GM21528 (cell line): Measurements from ENCODE around the gene SPTLC1.
"Not testable (repeated sequence)": the region's sequence is repeated elsewhere in the genome, so short reads cannot be mapped to it uniquely, and the experiment has no call there.

Source experiments
- ATAC-seq: cut with Tn5 transposase; IDR thresholded peaks from one replicate; pipeline ENCODE4 v1.9.1; 2021; ENCODE audit warnings: mild to moderate bottlenecking, moderate library complexity; ENCODE audit not compliant: unreplicated experiment, low FRiP score

Gene SPTLC1, protein sequence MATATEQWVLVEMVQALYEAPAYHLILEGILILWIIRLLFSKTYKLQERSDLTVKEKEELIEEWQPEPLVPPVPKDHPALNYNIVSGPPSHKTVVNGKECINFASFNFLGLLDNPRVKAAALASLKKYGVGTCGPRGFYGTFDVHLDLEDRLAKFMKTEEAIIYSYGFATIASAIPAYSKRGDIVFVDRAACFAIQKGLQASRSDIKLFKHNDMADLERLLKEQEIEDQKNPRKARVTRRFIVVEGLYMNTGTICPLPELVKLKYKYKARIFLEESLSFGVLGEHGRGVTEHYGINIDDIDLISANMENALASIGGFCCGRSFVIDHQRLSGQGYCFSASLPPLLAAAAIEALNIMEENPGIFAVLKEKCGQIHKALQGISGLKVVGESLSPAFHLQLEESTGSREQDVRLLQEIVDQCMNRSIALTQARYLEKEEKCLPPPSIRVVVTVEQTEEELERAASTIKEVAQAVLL

DNA sequence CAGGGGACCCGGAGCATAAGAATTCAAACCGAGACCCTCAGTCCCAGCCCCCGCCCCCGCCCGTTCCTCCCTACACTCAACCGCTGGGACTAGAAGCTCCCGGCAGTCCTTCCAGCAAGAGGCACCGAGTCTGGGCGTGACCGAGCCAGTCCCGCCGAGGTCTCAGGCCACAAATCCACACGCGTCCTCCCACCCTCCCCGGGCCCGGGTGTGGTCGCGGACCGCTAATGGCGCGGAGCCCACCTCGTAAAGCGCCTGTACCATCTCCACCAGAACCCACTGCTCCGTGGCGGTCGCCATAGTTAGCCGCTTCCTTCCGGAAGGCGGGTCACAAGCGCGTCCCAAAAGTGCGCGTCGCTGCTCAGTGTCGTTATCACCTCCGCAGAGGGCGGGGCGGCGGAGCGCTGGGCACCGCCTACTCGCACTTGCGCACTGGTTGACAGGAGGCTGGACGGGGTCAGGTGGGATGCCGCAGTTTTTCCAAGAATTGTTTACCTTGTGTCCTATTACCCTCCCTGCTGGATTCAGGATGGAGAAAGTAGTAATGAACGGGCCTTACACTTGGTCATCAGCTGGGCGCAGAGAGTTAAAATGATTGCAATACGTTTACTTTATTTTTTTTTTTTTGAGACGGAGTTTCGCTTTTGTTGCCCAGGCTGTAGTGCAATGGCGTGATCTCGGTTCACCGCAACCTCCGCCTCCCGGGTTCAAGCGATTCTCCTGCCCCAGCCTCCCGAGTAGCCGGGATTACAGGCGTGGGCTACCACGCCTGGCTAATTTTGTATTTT is at the start of gene SPTLC1:
Gene SPTLC1 (minus strand): TSS at position 343 of the 788 bp plus-strand sequence. CDS start 43 bp downstream, at position 300.
- peak; percentile 98 for ATAC-seq

DNA sequence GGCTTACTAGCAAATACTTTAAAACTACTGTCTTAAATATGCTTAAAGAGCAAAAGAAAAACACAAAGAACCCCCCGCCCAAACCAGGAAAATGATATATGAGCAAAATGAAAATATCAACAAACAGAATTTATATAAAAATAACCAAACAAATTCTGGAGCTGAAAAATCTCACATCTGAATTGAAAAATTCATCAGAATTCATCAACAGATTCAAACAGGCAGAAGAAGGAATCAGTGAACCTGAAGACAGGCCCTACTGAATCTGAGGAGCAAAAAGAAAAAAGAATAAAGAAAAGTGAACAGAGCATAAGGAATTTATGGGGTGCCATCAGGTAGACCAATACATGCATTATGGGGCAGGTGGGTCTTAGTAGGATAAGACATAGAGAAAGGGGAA is 49.8 kb upstream of the SPTLC1 start:
- ATAC-seq = no peak

DNA sequence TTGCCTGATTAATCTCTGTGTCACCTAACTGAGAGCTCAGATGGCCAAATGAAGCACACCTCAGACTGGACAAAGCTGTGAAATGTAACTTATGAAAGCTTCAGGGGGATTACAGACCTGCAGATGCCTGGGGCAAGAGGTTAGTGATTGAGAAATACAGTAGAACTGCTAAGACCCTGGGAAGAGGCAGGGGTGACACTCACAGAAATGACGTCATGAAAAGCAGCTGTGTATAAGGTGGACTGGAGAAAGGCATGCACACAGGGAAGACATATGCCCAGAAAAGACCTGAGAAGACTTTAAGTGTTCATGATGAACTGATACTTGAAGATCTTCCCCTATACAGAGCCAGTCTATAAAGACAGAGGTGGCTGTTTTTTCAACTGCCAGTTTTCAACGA is 49.3 kb upstream of the SPTLC1 start:
- ATAC-seq = no peak

DNA sequence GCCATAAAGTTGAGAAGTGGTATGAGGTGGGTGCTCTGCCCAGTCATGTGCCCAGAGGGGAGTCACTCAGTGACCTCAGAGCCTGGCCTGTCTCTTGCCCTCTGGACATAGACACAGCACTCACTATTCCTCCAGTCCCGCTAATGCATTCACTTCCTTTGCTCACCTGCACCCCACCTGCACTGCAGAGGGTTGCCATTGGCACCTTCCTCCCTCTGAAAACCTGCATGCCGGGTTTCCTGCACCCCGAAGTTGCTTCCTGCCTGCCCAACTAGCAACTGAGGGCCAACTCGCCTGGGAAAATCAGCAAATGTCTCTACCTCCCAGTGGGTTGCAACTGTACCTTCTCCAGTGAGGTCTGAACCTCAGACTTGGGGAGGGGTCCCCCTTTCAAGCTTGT is 48.1 kb upstream of the SPTLC1 start:
- no peak for ATAC-seq

DNA sequence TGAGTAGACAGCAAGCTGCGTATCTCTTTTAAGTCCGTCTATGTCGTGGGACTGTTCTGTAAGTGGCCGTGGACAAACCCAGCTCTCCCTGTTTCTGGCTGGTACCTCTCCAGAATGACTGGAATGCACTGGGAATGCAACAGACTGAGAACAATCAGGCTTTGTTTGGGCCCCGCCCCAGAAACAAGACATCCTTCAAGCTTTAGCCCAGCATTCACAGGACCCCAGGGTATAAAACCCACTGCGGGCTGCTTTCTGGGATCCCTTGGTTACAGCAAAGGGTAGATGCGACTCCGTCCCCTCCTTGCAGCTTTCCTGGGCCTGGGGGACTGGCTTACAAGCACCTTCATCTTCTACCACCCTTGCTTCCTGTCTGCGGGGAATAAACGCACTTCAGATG is 45.6 kb upstream of the SPTLC1 start:
- no peak for ATAC-seq

DNA sequence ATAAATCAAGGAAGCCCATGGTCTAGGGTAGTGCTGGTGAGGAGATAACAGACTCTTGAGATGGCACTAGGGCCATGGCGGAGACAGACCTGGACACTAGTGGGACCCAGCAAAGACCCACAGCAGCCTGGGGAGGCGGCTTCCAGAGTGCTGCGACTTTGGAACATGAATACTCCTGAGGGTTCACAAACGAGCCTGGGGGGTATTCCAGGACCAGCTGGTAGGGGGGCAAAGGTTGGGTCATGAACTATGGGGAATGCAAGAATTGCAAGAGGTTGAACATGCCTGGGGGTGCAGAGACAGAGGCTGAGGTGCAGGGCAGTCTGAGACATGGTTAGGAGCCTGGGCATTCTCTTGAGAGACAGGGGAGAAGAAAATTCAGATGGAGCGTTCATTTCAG is 43.8 kb upstream of the SPTLC1 start:
- no peak for ATAC-seq

DNA sequence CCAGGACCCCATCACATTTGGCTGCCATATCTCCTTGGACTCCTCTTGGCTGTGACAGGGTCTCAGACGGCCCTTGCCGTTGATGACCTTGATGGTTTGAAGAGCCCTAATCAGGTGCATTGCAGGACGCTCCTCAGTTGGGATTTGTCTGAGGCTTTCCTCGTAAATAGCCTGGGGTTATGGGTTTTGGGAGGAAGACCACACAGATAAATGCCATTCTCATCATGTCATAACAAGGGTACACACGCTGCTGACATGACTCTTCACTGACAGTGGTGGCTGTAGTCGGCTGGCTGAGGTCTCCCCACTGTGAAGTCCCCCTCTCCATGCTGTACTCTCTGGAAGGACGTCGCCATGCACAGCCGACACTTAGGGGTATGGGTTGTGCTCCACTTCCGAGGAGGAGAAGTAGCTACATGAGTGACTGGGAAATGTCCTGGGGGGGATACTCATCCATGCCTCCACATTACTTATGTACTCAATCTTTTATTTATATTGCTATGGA is 42.9 kb upstream of the SPTLC1 start:
- ATAC-seq = no peak

DNA sequence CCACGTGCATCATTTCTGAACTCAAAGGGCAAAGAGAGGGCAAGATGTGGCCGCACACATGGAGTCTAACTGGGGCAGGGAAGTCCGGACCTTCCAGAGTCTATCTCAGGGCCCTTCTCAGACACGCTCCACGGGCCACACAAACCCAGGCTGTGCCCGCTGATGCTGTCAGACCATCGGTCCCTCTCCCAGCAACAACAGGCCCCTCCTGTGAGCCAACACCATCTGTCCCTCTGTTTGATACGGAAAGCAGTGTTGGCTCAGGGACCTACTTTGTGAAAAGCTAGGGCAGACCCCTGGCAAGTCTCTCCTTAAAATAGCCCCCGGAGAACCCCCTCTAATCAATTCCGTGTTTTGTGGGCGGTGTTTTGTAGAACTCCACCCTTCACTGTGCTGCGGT is 40.5 kb upstream of the SPTLC1 start:
- not testable (repeated sequence) for ATAC-seq

DNA sequence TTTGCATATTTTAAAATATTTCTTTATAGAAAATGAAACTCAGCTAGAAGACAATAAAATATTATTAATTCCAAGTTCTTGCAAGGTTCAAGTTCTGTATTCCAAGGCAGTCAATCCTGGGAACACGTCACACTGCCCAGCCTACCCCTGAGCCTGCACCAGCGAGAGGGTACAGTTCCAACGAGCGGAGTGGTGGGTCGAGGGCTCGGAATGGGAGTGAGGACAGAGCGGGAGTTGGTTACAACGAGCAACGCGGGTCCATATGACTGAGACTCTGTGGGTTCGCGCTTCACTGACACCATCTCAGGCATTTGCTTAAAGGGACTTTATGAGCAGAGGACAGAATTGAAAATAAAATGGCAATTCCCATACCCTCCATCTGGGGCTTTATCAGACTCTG is 40.0 kb upstream of the SPTLC1 start:
- no peak for ATAC-seq

DNA sequence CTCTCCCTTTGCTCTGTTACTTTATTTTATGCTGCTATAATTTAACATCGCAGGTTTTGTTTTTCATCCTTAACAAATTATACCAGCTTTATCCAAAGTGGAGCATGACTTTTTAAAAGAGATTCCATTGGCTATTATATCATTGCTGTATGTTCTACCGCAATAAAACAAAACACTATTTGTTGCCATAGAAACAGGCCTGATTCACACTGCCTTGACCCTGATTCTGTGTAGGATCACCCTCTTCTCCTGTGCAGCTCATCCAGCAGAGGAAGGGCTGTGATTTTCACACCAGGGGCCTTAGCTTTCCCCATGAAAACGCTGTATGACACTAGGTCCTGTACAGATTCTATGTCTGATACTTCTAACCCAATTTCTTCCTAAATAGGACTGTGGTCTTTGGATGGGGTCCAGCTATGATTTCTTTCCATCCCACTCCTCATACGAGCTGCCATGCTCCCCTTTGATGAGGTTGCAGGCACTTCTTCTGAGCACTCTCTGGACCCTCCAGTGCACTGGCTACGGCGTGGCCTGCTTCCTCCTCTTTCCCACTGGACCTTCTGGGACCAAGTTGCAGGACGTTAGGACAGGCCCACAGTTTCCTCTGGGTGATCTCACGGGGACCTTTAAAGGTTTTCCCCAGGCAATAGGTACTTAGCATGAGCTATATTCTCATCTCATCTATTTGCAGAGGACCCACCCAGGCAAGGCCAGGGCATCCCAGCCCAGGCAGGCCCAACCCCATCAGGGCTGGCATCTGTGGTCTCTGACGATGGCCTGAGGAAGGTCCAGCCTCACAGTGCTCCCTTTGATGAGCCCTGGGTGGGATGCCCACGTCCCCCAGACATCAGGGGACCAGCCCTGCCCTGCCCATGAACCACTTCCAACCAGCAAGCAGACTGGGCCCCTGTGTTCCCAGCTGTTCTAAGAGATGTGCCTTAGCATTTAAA is 38.5 kb upstream of the SPTLC1 start:
- ATAC-seq = not testable (repeated sequence)

DNA sequence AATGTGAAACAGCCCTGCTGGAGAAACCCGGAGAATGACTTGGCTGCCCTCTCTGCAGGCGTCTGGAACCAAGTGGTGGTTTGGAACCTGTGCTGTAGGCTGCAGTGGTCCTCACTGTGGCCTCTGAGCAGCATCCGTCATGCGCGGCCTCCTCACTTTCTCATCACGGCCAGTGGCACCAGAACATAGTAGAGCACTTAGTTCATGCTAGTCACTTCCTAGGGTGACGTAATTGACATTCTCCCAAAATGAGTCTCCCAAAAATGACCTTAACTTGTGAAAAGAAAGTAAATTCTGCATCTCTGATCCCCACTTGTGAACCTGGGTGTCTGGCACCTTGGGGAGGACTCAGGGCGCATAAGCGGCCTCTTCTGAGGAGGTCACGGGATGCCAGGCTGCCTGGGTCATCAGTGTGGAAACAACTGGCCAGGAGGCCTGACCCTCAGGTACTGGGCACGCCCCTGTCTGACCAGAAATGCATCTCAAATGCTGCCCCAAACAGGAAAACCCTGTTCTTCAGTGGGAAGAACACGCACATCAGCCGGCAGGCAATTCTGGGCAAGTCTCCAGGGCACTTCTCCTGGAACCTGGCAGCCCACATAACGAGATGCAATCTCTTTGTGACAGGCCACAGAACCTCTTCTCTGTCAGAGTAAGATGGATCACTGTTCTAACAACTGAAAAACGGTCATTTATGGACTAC is 36.6 kb upstream of the SPTLC1 start:
- ATAC-seq = no peak

DNA sequence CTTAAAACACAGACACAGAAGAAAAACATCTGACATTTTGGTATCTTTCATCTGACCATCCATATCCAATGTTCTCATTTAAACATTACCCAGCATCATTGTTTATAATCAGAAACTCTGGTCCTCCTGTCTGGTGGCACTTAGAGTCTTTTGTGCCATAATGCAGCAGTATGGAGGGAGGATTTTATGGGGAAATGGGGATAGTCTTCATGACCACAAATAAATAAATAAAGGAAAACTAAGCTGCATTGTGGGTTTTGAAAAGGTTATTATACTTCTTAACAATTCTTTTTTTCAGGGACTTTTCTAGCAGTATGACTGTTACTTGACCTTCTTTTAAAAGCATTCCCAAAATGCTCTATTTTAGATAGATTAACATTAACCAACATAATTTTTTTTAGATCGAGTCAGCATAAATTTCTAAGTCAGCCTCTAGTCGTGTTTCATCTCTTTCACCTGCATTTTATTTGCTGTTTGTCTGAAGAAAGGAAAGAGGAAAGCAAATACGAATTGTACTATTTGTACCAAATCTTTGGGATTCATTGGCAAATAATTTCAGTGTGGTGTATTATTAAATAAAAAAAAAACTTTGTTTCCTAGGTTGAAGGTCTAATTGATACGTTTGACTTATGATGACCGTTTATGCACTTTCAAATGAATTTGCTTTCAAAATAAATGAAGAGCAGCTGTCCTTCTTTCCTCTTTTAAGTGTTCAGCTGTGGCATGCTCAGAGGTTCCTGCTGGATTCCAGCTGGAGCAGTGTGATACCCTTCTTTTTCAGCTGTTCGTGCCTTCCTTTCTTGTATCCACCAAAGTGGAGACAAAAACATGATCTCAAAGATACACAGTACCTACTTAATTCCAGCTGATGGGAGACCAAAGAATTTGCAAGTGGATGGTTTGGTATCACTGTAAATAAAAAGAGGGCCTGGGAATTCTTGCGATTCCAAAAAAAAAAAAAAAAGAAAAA is 35.6 kb upstream of the SPTLC1 start:
- ATAC-seq = not testable (repeated sequence)

DNA sequence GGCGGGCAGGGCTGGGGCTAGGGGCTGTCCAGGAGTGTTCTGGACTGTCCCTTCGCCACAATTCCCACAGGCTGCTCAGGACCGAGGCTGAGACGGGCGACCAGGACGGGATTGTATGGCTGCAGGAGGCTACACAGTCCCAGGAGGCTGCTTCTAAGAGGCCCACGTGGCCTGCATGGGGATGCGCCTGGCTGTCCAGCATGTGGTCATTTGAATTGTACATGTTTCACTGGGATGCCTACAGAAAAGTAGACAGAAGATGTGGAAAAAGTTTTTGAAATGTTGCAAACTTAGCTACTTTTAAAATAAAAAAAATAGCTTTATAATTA is 32.6 kb upstream of the SPTLC1 start:
- no peak for ATAC-seq

DNA sequence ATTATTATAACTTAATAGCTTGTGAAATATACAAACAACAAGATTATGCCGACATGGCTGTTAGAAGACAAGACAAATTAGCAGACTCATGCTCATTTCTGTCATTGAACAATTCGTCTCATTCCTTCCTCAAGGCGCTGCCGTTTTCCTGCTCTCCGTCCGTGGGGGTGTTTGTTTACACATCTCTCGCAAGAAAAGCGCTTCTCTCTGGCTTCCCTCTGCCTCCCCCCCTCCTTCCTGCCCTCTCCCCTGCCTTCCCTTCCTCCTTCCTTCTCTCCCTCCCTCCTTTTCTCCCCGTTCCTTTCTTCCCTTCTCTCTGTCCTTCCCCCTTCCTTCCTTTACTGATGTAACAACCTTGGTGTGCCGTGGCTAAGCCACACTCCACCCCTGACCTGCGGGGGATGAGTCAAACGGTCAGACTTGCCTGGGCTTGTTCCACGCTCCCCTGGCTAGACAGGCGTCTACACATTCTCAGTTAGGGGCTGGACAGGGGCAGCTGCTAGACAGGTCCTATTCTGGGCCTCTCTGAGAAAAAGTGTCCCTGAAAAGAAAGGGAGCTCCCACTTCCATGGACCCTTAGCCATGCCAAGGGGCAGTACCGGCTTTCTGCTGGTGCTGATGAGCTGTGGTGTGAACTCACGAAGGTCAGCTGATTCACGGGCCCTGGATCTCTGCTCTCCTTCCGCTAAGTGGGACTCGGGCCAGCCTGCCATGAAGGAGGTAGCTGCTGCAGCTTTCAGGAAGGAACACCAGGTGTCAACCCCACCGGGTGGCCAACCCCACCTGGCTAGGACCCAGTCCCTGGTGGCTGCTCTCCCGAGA is 32.0 kb upstream of the SPTLC1 start:
- ATAC-seq = peak; percentile 62

DNA sequence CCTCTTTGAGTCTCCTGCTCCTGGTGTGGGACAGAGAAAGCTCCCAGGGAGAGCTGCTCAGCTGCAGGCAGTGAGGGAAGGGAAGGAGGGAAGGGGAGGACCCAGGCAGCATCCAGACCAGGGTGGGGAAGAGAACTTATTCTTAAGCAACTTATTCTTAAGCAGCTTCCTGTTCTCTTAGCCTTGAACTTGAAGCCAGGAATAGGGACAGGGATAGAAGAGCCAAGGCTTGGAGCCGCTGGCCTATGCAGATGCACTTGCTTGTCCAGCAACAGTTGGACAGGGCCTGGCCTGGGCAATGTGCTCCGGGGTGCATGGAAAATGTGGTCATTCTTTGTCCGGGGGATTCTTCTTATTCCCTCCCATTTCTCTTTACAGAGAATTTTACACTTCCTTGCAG is 31.4 kb upstream of the SPTLC1 start:
- ATAC-seq = no peak

DNA sequence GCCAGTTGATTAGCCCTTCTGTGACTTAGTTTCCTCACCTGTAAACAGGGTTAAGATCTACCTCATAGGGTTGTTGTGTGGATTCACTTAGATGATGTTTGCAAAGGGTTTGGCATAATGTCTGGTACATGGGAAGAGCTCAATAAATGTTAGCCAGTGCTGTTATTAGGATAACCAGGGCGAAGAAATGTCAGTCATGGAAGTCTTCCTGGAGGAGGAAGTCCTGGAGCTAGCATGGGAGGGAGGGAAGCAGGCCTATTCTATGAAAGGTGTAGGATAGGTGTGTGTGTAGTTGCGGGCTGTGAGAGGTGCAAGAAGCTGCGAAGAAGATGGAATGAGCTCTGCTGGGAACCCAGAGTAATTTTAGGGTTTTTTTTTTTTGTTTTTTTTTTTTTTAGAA is 30.6 kb upstream of the SPTLC1 start:
- ATAC-seq = not testable (repeated sequence)

DNA sequence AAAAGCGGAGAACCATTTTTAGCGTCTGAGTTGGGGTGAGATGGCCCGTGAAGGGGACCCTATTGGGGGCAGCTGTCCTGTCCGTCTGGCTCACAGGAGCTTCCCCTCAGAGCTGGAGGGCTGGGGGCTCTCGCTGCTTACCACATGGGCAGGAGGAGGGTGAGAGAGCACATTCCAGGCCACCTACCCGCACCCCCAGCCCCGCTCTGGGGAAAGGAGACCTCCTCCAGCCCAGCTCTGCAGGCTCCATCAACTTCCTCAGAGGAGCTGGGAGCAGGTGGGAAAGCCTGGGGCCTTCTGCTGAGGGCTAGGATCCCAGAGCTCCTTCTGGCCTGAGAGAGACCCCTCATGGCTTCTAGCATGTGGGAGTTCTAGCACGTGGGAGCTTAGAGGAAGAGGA is 27.1 kb upstream of the SPTLC1 start:
- ATAC-seq = no peak
